K562 (cell line): ENCODE results near the gene TSSK6. TPM values are rescaled to one million over a fixed set of nuclear protein-coding genes. Genes with fewer than 3 reads are reported as not detected.

Source experiments
- ATAC-seq: fragments of 200-7000 bp; cut with Tn5 transposase; 3 replicates; pipeline ENCODE4 v1.9.1; 2020; ENCODE audit warnings: moderate library complexity
- BruUV-seq: library from RNA; stranded (reverse); fragments of 400-500 nt; replicated peaks from 2 replicates; lab custom pipeline; 2021; lab: Mats Ljungman, UMichigan
- CTCF ChIA-PET: fragments of 300-600 bp; formaldehyde crosslinking; extraction: SDS; loops from one replicate; lab custom pipeline; 2021; ENCODE audit warnings: low intra/inter-chr PET ratio; lab: Yijun Ruan, JAX
- POLR2A ChIA-PET: fragments of 300-600, 350-650 bp; sonication (Branson Sonifier 250); formaldehyde crosslinking; extraction: SDS; loops from one replicate; lab custom pipeline; 2021; ENCODE audit warnings: antibody characterized with exemption, inconsistent platforms; lab: Yijun Ruan, JAX
- DNase-seq, 4 experiments: peaks; one replicate each; pipeline versions ENCODE4 v3.0.0 to v3.0.0-alpha.2; 2011 to 2018; ENCODE audit warnings: low spot score in 3 of 4, mixed read lengths in 3 of 4; ENCODE audit errors: extremely low read depth in 1 of 4
- FAIRE-seq: peaks from 2 replicates; lab custom pipeline; 2011; peaks lifted over from hg19 to GRCh38; lab: Jason Lieb, UNC
- H2AFZ ChIP-seq: 2 replicates; pipeline ENCODE4 v1.6.0; 2011; ENCODE audit warnings: low read depth, low read length, control low read depth, inconsistent platforms
- H3K27ac ChIP-seq: fragments of 200-600 bp; 3 replicates; pipeline ENCODE4 v1.8.0; 2011; ENCODE audit warnings: low read depth, mild to moderate bottlenecking, control low read depth, inconsistent platforms, low read length, moderate library complexity, mixed read lengths; ENCODE audit errors: extremely low read depth
- H3K27me3 ChIP-seq, 2 experiments: fragments of 300-600 bp in 1 of 2; 2 replicates in 1 of 2; 3 replicates in 1 of 2; pipeline versions ENCODE4 v1.6.0 to v1.8.0; 2011; ENCODE audit warnings: inconsistent platforms in 2 of 2, low read length in 2 of 2, mild to moderate bottlenecking in 1 of 2, mixed read lengths in 1 of 2, moderate library complexity in 1 of 2; ENCODE audit not compliant: control insufficient read depth in 2 of 2, insufficient read depth in 2 of 2
- H3K36me3 ChIP-seq: fragments of 300-600 bp; 3 replicates; pipeline ENCODE4 v1.8.0; 2011; ENCODE audit warnings: mild to moderate bottlenecking, low read length, inconsistent platforms; ENCODE audit not compliant: control insufficient read depth, insufficient read depth
- H3K4me1 ChIP-seq, 2 experiments: fragments of 200-600 bp in 1 of 2; replicated peaks in 1 of 2; 2 replicates in 1 of 2; 3 replicates in 1 of 2; pipeline versions ENCODE4 v1.5.1 to v1.8.0; 2011; ENCODE audit warnings: inconsistent platforms in 2 of 2, low read length in 2 of 2, mild to moderate bottlenecking in 1 of 2, mixed read lengths in 1 of 2, moderate library complexity in 1 of 2; ENCODE audit not compliant: control insufficient read depth in 2 of 2, insufficient read depth in 2 of 2
- H3K4me2 ChIP-seq: 2 replicates; pipeline ENCODE4 v1.6.1; 2011; ENCODE audit warnings: low read length, control low read depth, inconsistent platforms, mixed read lengths; ENCODE audit not compliant: insufficient read depth
- H3K4me3 ChIP-seq: fragments of 200-600 bp; sonication (generic), shearing (Covaris generic); 2 replicates; pipeline ENCODE4 v1.5.1; 2016; ENCODE audit warnings: control low read depth, inconsistent platforms
- H3K79me2 ChIP-seq: fragments of 200-600 bp; 3 replicates; pipeline ENCODE4 v1.8.0; 2011; ENCODE audit warnings: low read length, inconsistent platforms; ENCODE audit not compliant: control insufficient read depth, insufficient read depth
- H3K9ac ChIP-seq, 2 experiments: 2 replicates each; pipeline versions ENCODE4 v1.6.0 to v1.6.1; 2011; ENCODE audit warnings: low read depth in 2 of 2, low read length in 2 of 2, control low read depth in 1 of 2, inconsistent platforms in 1 of 2, mild to moderate bottlenecking in 1 of 2, mixed read lengths in 1 of 2; ENCODE audit not compliant: insufficient read depth in 1 of 2
- H3K9me1 ChIP-seq: one replicate; pipeline ENCODE4 v1.6.0; 2011; ENCODE audit warnings: inconsistent platforms, mild to moderate bottlenecking, low read length, moderate library complexity; ENCODE audit not compliant: control insufficient read depth, insufficient read depth
- H3K9me3 ChIP-seq: replicated peaks from 2 replicates; pipeline ENCODE4 v1.5.1; 2011; ENCODE audit warnings: low read depth, low read length, inconsistent platforms; ENCODE audit not compliant: control insufficient read depth, insufficient read depth
- H4K20me1 ChIP-seq: replicated peaks from 2 replicates; pipeline ENCODE4 v1.6.1; 2011; ENCODE audit warnings: low read length, inconsistent platforms, mixed read lengths; ENCODE audit not compliant: control insufficient read depth, insufficient read depth
- ARID2 ChIP-seq: fragments of 450-650 bp; IDR thresholded peaks from 2 replicates; pipeline ENCODE4 v1.6.1; 2017; ENCODE audit warnings: antibody characterized with exemption, mild to moderate bottlenecking
- ARNT ChIP-seq, 2 experiments: fragments of 450-650 bp; IDR thresholded peaks; 2 replicates each; pipeline ENCODE4 v1.6.1; 2016; ENCODE audit warnings: mild to moderate bottlenecking in 1 of 2
- DACH1 ChIP-seq: fragments of 450-650 bp; IDR thresholded peaks from 2 replicates; pipeline ENCODE4 v1.6.1; 2018; ENCODE audit not compliant: partially characterized antibody
- FIP1L1 ChIP-seq: fragments of 200-400 bp; formaldehyde crosslinking; IDR thresholded peaks from 2 replicates; pipeline ENCODE4 v1.6.1; 2018; ENCODE audit warnings: mild to moderate bottlenecking, low read depth, low read length; ENCODE audit not compliant: poor library complexity, severe bottlenecking
- HBP1 ChIP-seq: fragments of 450-650 bp; formaldehyde crosslinking; IDR thresholded peaks from 2 replicates; pipeline ENCODE4 v1.4.0; 2022; ENCODE audit warnings: missing genetic modification characterization
- HEY1 ChIP-seq: fragments of 250-450 bp; sonication (Bioruptor Pico); IDR thresholded peaks from 2 replicates; pipeline ENCODE4 v1.5.0; 2020; ENCODE audit warnings: mild to moderate bottlenecking, moderate library complexity, borderline replicate concordance
- MECOM ChIP-seq: fragments of 250-450 bp; sonication (Bioruptor Pico); IDR thresholded peaks from 2 replicates; pipeline ENCODE4 v1.8.0; 2022; ENCODE audit warnings: inconsistent platforms
- NFE2 ChIP-seq: IDR thresholded peaks from 2 replicates; pipeline ENCODE4 v1.6.1; 2014; ENCODE audit warnings: antibody characterized with exemption, low read depth
- POLR2B ChIP-seq: fragments of 450-650 bp; IDR thresholded peaks from 2 replicates; pipeline ENCODE4 v1.6.1; 2018; ENCODE audit warnings: low read depth; ENCODE audit not compliant: partially characterized antibody
- POLR2G ChIP-seq: fragments of 200-400 bp; formaldehyde crosslinking; IDR thresholded peaks from 2 replicates; pipeline ENCODE4 v1.6.1; 2017; ENCODE audit warnings: low read depth, mild to moderate bottlenecking, antibody characterized with exemption, low read length, moderate library complexity
- UBTF ChIP-seq, 2 experiments: IDR thresholded peaks; 2 replicates each; pipeline ENCODE4 v1.6.1; 2012; ENCODE audit warnings: improper control_type of control experiment in 2 of 2, low read depth in 2 of 2, low read length in 2 of 2, borderline replicate concordance in 1 of 2
- ZNF561 ChIP-seq: fragments of 450-650 bp; formaldehyde crosslinking; conservative IDR thresholded peaks from 2 replicates; pipeline ENCODE4 v1.4.0; 2020; ENCODE audit warnings: mild to moderate bottlenecking, moderate library complexity
- WGBS: fragments of 100-300 bp; shearing (Covaris generic); methylation state at CpG from one replicate; pipeline ENCODE4 v1.1.6; 2016; ENCODE audit warnings: low coverage, mixed read lengths; ENCODE audit not compliant: insufficient coverage; ENCODE audit errors: missing lambda C conversion rate; 5-methylcytosine and 5-hydroxymethylcytosine counted together
- in situ Hi-C: fragments of 300-500 bp; cut with MboI; formaldehyde crosslinking; loops from 4 replicates; pipeline ENCODE4 v1.15.0; 2018; ENCODE audit warnings: inconsistent platforms, mixed read lengths
- intact Hi-C: fragments of 100-400 bp; cut with micrococcal nuclease; formaldehyde crosslinking; loops from 2 replicates; pipeline ENCODE4 v1.14.2; 2022
- polyA plus RNA-seq, 8 experiments: library from polyadenylated mRNA; depleted of rRNA in 4 of 8; stranded (reverse) in 5 of 8; unstranded in 3 of 8; fragments of >200 nt; fragmentation: Nextera tagmentation in 2 of 8; fragmentation: Illumina TruSeq in 1 of 8; extraction: Ambion mirVana in 2 of 8; extraction: Trizol in 1 of 8; gene quantifications; 2 replicates each; pipeline versions ENCODE4 v1.2.1 to v1.2.3, GENCODE V29; 2011 to 2014; ENCODE audit warnings: inconsistent platforms in 1 of 8, missing spikeins in 1 of 8
- total RNA-seq, 7 experiments: library from RNA; depleted of rRNA in 6 of 7; stranded (reverse); fragments of >200 nt in 6 of 7; fragmentation: Illumina TruSeq in 2 of 7; extraction: Trizol in 2 of 7; gene quantifications; 2 replicates each; pipeline versions ENCODE4 v1.2.1 to v1.2.3, GENCODE V29; 2011 to 2021; ENCODE audit warnings: low replicate concordance in 1 of 7

TSSK6 gene
- total and polyA plus RNA-seq, 9 of the 15 experiments (the other 6 are each of a cell fraction or from before 2014, with no cell fraction given), result 0.21 to 2.6 (median 1.5) TPM; not detected in 3

- H3K4me2 ChIP-seq, result no peak overlapping the region
- POLR2A ChIA-PET, result no interaction called here
- FAIRE-seq (no peak), DNase-seq (no peak)
- no peaks in the 10 kb centered on the region for H3K79me2 ChIP-seq
- no TSS peak for BruUV-seq
- CTCF ChIA-PET, result interaction anchor here (3.2 kb wide), 1 partner anchor 109 kb away, joined by 30 read pairs; the partner anchor contains the start of gene GMIP
- peaks cover 2% of the 10 kb centered on the region; the same call in 2 of the 3 replicates for H3K36me3 ChIP-seq
- 0 out of 2 replicates have a peak, but pooled peaks cover 10% of the 10 kb centered on the region for H4K20me1 ChIP-seq
- no peak overlapping the region for H3K9ac ChIP-seq
- peaks cover 5 to 35% of the 10 kb centered on the region in 2 experiments for H3K4me1 ChIP-seq
- intact Hi-C loops, result no loop called here
- no peaks in the 10 kb centered on the region for H3K9me3 ChIP-seq
- H3K4me3 ChIP-seq, result no peak overlapping the region
- H2AFZ ChIP-seq, result no peak overlapping the region
- H3K27me3 ChIP-seq, result no peaks in the 10 kb centered on the region
- in situ Hi-C loops, result loop anchor here (25.0 kb wide), 1 partner anchor 103 kb away; the partner anchor contains the start of genes GMIP and LPAR2
- TF ChIP-seq FIP1L1, result no peak
- no peak for TF ChIP-seq HEY1
- no peak for TF ChIP-seq ARNT (IDR thresholded peaks at IDR 0.05)
- no peak for TF ChIP-seq UBTF (IDR thresholded peaks at IDR 0.05; ENCODE audit: borderline replicate concordance in 1 of 2, low read depth in 2 of 2, low read length in 2 of 2)
- TF ChIP-seq POLR2G, result peak; percentile 46; the same call in 1 of the 2 replicates
- TF ChIP-seq HBP1 (CRISPR knock-in tag), result no peak
- TF ChIP-seq DACH1, result no peak
- no peak for TF ChIP-seq ARID2
- TF ChIP-seq NFE2, result no peak
- no peak for TF ChIP-seq ZNF561 (CRISPR knock-in tag)
- TF ChIP-seq MECOM (CRISPR knock-in tag), result no peak
- peak; percentile 6 for TF ChIP-seq POLR2B
- TF ChIP-seq, all 486 proteins: peak for 2
- H3K9me1 ChIP-seq, result peaks cover 3% of the 10 kb centered on the region
- 68% methylated on average over 25 of the region's 27 CpGs for WGBS
- no peak for ATAC-seq
- H3K27ac ChIP-seq, result no peak overlapping the region
These were observed 19.4 kb upstream of the TSSK6 start for GRCh38 chr19:19534556-19535265.
